Measurements from ENCODE around the gene ACTMAP.
"Not testable (repeated sequence)": the region's sequence is repeated elsewhere in the genome, so short reads cannot be mapped to it uniquely, and the experiment has no call there.

The ACTMAP gene

DNA sequence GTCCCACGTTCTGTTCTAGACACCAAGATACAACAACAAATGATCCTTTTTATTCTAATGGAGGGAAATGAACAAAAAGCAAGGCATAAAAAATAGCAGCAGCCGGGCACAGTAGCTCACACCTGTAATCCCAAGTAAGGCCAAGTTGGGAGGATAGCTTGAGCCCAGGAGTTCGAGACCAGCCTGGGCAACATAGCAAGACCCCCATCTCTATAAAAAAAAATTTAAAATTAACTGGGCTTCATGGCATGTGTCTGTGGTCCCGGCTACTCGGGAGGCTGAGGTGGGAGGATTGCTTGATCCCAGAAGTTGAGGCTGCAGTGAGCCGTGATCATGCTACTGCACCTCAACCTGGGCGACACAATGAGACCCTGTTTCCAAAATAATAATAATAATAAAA is 26.1 kb upstream of the ACTMAP start:
- DNase-seq: no peak

DNA sequence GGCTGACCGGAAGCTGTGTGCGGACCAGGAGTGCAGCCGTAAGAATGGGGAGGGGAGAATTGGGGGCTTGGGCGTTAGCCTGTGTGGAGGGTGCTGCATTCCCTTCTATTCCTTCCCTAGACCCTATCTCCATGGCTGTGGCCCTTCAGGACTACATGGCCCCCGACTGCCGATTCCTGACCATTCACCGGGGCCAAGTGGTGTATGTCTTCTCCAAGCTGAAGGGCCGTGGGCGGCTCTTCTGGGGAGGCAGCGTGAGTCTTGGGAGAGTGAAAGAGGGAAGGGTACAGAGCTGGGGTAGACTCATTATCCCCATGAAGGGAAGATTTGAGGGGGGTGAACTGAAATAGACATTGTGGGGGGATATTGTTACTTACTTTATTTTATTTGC is 25.4 kb upstream of the ACTMAP start:
- DNase-seq: no peak

DNA sequence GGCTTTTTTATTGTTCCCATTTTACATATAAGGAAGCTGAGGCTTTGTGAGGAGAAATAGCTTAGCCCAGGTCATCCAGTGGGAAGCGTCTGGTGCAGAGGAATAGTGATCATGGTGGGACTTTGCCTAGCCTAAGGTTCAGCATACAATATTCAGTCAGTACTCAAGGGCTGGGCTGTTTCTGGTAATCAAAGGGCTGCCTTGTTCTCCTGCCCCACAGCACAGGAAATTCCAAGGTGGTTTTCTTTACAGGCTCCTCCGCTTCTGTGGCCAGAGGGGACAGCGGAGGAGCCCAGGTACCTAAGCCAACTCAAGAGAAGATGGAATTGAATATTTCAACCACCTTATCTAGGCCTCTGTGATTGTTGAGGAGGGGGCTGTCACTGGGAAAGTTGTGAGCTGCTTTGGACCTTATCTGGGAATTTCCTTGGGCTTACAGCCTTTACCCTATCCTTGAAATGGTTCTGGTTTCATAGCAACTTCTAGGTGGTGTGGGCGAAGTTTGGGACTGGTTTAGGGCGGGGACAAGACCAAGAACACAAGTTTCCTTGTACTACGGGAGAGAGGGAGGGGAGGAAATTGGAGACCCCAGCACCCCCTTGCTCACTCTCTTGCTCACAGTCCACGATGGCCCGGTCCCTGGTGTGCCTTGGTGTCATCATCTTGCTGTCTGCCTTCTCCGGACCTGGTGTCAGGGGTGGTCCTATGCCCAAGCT is 24.8 kb upstream of the ACTMAP start, which contains the start of gene MIA:
Gene MIA (plus strand): TSS at position 606 of the 716 bp plus-strand sequence. CDS start 22 bp downstream, at position 628.
- no peak for DNase-seq

DNA sequence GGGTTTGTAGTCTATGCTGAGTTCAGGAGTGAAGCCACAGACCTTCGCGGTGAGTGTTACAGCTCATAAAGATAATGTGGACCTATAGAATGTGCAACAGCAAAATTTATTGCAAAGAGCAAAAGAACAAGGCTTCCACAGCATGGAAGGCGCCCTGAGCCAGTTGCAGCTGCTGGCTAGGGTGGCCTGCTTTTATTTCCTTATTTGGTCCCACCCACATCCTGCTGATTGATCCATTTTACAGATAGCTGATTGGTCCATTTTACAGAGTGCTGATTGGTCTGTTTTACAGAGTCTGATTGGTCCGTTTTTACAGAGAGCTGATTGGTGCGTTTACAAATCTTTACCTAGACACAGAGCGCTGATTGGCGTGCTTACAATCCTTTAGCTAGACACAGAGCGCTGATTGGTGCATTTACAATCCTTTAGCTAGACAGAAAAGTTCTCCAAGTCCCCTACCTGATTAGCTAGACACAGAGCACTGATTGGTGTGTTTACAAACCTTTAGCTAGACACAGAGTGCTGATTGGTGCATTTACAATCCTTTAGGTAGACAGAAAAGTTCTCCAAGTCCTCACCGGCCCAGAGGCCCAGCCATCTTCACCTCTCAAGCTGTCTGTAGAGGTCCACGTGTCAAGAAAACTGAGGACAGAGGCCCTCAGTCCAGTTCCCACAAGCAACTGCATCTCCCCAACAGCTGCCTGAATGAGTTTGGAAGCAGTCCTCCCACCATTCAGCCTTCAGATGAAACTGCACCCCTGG is 21.0 kb upstream of the ACTMAP start:
- DNase-seq: not testable (repeated sequence)

DNA sequence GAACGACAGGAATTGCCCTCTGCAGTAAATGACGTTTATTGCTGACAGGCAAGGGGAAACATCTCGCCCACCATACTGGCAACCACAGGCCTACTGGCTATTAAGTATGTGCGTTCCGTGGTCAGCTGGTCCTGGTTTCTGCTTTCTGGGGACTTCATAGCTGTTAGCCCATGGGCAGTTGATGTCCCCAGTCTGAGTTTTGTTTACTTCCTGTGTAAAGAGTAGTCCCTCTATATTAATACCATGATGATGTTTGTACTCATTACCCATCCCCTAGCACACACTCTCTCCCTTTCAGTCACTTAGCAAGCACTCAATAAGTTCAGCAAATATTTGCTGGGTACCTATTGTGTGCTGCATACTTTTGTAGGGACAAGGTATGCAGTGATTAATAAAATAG is 18.6 kb upstream of the ACTMAP start:
- no peak for DNase-seq

DNA sequence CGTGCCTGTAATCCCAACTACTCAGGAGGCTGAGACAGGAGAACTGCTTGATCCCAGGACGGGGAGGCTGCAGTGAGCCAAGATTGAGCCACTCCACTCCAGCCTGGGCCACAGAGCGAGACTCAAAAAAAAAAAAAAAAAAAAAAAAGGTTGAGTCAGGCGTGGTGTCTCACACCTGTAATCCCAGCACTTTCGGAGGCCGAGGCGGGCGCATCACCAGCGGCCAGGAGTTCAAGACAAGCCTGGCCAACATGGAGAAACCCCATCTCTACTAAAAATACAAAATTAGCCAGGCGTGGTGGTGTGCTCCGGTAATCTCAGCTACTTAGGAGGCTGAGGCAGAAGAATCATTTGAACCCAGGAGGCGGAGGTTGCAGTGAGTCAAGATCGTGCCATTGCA is 16.1 kb upstream of the ACTMAP start:
- DNase-seq: not testable (repeated sequence)

DNA sequence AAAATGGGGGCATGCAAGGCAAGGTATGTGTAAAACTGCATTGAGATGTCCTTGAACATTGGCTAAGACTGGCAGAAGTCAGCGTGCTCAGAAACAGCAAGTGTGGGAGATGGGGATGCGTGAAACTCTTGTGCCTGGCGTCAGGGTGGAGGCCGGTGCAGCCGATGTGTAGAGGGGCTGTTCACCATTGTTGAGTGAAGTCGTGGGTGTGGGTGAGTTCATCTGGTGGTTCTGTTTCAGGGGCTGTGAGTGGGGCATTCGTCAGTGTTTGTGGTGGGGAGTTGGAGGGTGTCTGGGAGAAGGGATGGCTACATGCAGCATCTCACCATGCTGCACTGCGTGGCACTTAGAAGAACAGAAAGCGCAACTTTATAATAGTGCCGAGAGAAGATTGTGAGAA is 13.7 kb upstream of the ACTMAP start:
- no peak for DNase-seq

DNA sequence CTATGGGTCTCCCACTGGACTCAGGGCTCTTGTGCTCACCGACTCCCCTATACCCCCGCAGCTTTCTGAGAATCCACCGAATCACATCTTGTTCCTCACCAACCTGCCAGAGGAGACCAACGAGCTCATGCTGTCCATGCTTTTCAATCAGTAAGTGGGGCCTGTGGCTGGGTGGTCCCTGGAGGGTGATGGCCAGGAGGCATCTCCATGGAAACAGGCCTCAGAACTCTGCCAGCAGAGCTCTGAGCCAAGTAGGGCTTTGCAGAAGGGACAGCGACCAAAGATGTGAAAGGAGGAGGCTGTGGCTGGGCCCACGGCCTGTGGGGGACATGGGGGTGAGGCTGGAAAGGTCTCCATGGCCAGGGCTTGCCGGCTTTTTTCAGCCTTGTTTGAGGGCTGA is 13.2 kb upstream of the ACTMAP start:
- no peak for DNase-seq

DNA sequence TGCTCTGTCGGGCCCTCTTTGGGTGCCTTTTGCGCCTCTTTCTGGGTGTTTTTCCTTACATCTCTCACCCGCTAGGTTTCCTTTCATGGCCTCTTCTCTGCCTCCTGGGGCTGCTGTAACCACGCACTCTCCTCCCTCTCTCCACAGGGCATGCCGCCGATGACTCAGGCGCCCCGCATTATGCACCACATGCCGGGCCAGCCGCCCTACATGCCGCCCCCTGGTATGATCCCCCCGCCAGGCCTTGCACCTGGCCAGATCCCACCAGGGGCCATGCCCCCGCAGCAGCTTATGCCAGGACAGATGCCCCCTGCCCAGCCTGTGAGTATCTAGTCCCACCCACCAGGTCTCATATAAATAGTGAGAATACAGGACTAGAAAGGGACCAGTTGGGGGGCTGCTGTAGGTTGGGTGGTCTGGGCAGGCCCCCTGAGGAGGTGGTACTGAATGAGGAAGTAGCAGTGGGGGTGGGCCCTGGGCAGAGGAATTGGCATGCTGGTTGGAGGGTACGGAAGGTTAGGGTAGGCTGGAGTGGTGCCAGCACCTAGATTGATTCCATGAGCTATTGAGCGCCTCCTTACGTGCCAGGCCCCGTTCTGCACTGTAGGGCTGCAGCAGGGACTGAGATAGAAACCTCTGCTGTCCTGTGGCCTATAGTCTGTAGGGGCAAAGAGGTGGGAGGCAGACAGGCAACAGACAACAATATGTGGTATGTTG is 12.6 kb upstream of the ACTMAP start:
- no peak for DNase-seq

DNA sequence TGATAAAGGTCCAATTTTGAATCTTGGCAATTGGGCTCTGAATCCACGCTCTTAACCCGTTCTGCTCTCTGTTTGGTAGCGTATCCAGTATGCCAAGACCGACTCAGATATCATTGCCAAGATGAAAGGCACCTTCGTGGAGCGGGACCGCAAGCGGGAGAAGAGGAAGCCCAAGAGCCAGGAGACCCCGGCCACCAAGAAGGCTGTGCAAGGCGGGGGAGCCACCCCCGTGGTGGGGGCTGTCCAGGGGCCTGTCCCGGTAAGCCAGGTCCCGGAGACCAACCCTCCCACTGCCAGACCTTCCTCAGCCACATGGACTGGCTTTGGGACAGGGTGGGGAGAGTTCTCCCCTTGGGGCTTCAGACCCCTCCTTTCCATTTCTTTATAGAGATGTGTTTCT is 9.1 kb upstream of the ACTMAP start:
- no peak for DNase-seq

DNA sequence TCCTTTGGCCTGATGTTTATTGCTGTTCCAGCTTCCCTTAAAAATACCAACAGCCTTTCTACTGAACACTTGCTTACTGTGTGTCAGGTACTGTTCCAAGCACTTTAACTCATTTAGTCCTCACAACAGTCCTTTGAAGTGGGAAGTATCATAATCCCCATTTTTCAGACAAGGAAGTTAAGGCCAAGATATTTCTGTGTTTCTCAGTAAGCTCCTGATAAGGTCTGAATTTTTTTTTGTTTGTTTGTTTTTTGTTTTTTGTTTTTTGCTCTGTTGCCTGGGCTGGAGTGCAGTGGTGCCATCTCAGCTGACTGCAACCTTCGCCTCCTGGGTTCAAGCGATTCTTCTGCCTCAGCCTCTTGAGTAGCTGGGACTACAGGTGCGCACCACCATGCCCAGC is 8.2 kb upstream of the ACTMAP start:
- no peak for DNase-seq

DNA sequence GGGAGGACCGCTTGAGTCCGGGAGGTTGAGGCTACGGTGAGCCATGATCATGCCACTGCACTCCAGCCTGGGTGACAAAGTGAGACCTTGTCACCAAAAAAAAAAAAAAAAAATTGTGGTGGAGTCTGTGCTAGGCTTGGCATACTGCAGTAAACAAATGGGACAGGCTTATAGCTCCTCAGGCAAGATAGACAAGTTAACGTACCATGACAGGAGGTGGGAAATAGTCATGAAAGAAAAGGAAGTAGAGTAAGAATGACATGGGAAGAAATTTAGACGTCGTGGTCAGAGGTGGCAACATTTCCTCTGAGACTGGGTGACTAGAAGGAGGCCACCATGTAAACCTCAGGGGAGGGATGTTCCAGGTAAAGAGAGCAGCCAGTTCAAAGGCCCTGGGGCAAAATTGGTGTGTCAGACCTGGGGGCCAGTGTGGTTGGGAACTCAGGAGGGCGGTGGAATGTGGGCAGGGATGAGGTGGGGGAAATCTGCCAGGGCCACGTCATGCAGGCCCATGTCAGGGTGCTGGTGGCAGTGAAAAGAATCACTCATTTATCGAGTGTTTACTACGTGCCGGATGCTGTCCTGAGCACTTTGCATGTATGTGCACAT is 6.3 kb upstream of the ACTMAP start:
- no peak for DNase-seq

DNA sequence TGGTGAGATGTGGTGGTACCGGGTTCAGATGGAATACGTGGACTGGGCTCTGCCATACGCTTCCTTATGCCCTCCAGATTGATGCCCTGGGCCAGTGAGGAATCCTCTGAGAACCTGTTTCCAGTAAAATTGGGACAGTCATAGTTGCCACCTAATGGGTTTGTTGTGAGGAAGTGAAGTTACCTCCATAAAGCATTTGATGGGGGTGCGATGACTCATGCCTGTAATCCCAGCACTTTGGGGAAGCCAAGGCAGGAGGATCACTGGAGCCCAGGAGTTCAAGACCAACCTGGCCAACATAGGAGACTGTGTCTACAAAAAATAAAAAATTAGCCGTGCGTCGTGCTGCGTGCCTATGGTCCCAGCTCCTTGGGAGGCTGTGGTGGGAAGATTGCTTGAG is 5.5 kb upstream of the ACTMAP start:
- DNase-seq: no peak

DNA sequence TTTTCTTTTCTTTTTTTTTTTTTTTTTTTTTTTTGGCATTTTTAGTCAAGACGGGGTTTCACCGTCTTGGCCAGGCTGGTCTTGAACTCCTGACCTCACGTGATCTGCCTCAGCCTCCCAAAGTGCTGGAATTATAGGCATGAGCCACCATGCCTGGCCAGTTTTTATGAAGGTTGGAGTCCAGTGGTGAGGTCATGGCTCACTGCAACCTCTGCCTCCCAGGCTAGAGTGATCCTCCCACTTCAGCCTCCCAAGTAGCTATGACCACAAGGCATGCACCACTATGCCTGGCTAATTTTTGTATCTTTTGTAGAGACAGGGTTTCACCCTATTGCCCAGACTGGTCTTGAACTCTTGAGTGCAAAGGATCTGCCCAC is 5.0 kb upstream of the ACTMAP start:
- DNase-seq: no peak

DNA sequence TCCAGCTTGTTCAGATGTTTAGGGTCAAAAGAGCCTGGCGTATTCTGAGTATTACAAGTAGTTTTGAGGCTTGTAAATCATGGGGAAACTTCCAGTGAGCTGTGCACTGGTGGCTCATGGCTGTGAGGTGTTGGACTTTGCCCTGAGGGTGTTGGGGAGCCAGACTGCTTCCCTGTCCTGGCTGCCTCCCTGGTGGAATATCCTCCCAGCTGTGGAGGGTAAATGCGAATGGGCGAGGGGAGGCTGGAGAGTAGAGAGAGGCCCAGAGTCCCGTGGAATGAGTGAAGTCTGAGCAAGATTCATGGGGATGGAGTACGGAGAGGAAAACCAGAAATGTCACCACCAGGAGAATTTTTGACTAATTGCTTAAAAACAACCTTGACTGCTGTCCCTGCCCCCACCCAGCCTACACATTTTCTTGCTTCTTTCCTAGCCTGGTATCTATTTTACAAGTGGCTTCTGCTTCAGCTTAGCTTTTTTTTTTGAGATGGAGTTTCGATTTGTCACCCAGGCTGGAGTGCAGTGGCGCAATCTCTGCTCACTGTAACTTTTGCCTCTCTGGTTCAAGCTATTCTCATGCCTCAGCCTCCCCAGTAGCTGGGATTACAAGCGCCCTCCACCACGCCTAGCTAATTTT is 4.5 kb upstream of the ACTMAP start:
- DNase-seq: no peak

DNA sequence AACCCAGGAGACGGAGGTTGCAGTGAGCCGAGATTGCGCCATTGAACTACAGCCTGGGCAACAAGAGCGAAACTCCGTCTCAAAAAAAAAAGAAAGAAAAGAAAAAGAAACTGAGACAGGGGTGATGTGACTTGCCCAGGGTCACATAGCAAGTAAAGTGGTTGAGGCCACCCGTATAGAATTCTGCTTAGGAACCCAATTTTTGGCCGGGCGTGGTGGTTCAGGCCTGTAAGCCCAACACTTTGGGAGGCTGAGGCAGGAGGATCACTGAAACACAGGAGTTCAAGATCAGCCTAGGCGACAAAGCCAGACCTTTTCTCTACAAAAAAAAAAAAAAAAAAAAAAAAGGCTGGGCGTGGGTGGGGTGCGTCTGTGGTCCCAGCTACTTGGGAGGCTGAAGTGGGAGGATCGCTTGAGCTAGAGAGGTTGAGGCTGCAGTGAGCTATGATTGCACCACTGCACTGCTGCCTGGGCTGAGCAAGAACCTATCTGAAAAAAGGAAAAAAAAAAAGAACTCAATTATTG is 2.0 kb upstream of the ACTMAP start:
- DNase-seq: no peak

DNA sequence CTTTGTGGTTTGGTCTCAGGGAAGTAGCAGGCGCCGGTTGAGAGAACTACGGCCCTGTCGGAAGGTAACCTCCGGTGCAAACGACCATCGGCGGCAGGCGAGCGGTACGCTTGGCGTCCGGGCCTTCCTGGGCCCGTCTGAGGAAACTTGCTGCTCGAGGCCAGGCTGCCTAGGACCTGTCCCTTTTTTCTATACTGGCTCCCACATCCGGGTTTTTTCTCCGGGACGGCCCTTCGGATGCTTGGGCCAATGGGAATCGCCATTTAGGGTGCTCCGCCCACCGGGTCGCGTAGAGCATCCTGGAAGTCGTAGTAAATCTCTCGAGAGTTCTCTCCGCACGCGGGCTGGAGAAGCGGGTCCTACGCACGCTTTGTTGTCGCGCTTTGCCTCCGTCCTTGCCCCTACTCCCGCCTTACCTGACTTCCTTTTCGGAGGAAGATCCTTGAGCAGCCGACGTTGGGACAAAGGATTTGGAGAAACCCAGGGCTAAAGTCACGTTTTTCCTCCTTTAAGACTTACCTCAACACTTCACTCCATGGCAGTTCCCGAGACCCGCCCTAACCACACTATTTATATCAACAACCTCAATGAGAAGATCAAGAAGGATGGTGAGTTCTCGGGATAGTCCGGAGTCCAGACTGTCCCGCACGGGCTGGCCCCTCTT is 729 bp upstream of the ACTMAP start, which contains the start of gene SNRPA:
Gene SNRPA (plus strand): TSS at position 330 of the 664 bp plus-strand sequence. CDS start 206 bp downstream, at position 536.
- peak; percentile 99 for DNase-seq

DNA sequence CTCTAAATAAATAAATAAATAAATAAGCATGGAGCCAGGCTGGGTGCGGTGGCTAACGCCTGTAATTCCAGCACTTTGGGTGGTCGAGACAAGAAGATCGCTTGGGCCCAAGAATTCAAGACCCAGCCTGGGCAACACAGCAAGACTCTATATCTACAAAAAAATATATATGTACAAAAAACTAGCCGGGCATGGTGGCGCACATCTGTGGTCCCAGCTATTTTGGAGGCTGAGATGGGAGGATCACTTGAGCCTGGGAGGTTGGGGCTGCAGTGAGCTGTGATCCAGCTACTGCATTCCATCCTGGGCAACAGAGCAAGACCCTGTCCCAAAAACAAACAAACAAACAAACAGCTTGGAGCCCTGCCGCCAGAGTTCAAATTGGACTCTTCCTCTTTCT is 2.7 kb downstream of the ACTMAP start:
- no peak for DNase-seq

DNA sequence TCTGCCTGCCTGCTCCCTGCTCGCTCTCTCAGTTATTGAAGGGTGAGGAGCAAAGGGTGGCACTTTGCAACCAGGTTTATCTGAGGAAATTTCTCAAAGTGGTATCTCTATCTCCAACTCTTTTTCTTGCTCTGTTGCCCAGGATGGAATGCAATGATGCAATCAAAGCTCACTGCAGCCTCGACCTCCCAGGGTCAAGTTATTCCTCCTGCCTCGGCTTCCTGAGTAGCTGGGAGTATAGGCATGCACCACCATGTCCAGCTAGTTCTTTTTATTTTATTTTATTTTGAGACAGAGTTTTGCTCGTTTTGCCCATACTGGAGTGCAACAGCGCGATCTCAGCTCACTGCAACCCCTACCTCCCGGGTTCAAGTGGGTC is 4.9 kb downstream of the ACTMAP start:
- no peak for DNase-seq

DNA sequence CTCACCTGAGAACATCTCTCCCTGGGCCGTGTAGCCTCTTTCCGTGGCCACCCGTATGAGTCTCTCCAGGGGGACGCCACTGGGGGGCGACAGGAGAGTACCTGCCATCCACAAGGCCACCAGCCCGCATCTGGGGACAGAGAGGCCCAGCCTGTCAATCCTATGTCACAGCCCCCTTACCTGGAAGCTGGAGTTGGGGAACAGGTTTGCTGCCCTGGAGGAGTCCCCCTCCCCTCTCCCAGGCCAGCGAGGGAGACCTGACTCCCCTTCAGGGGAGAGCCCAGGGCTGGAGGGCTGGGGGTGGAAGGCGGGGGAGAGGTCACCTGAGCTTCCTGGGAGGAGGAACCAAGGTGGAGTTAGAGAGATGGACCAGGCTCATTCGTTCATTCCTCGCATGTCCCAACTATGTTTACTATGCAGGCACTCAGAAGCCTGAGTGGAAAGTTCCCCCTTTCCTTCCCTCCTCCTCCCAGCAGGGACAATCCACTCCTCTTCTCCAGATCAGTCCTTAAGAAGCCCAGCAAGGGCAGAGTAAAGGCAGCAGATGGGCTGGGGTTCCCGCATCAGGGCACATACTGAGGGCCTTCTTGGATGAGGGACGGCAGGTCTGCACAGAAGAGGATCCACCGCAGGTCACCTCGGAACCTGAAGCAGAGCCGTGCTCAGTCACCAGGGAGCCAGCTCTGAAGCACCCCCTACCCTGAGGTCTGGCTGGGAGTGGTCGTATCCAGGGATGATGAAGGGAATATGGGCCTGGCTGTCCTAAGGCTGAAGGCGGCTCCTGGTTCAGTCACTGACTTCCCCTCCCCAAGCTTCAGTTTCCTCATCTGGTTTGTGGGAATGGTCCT is 5.5 kb downstream of the ACTMAP start:
- no peak for DNase-seq

DNA sequence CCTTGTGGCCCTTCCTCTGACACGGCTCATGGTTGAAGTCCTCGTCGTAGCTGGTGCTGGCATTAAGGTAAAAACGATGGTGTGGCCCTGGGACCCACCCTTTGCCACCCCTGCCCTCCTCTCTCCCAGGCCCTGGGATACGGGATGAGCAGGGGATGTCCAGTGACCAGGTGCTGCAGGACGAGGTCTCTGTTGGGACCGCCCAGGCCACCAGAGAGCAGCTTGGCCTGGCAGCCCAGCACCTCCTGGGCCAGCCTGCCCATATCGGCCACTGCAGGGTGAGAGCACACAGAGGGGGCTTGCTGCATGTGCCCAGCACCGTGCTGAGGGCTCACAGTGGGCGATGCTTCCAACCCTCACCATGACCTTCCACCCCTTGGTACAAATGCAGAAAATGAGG is 6.4 kb downstream of the ACTMAP start:
- no peak for DNase-seq
